Spleen (tissue), 11 donors: Measurements from ENCODE around the gene HAPLN2. TPM values are rescaled to one million over a fixed set of nuclear protein-coding genes. Genes with fewer than 3 reads are reported as not detected.

ENCODE experiments used
- DNase-seq: peaks from one replicate; pipeline ENCODE4 v3.0.0-alpha.2; 2020
- H3K27ac ChIP-seq, 8 donors: fragments of 200-600 bp; sonication (generic) in 7 of 8; 1 replicate in 4 of 8; 2 replicates in 4 of 8; pipeline versions ENCODE4 v1.5.0 to v1.8.0; 2016 to 2021; ENCODE audit warnings: inconsistent platforms in 4 of 8, mild to moderate bottlenecking in 4 of 8, moderate library complexity in 1 of 8
- H3K27me3 ChIP-seq, 7 donors: fragments of 200-600 bp; sonication (generic) in 6 of 7; replicated peaks in 1 of 7; 1 replicate in 4 of 7; 2 replicates in 3 of 7; pipeline versions ENCODE4 v1.5.0 to v1.8.0; 2016 to 2021; ENCODE audit warnings: inconsistent platforms in 3 of 7, mild to moderate bottlenecking in 1 of 7
- H3K36me3 ChIP-seq, 6 donors: fragments of 200-600 bp; sonication (generic) in 5 of 6; 1 replicate in 4 of 6; 2 replicates in 2 of 6; pipeline versions ENCODE4 v1.5.0 to v1.8.0; 2016 to 2021; ENCODE audit warnings: inconsistent platforms in 2 of 6
- H3K4me1 ChIP-seq, 6 donors: fragments of 200-600 bp; sonication (generic) in 5 of 6; 1 replicate in 3 of 6; 2 replicates in 3 of 6; pipeline versions ENCODE4 v1.5.0 to v1.8.0; 2016 to 2021; ENCODE audit warnings: inconsistent platforms in 3 of 6
- H3K4me3 ChIP-seq, 8 donors: fragments of 200-600 bp; sonication (generic) in 7 of 8; 1 replicate in 4 of 8; 2 replicates in 4 of 8; pipeline versions ENCODE4 v1.5.0 to v1.8.0; 2016 to 2021; ENCODE audit warnings: inconsistent platforms in 4 of 8, mild to moderate bottlenecking in 4 of 8, moderate library complexity in 2 of 8
- H3K9me3 ChIP-seq, 8 donors: fragments of 200-600 bp; sonication (generic) in 7 of 8; 1 replicate in 4 of 8; 2 replicates in 4 of 8; pipeline versions ENCODE4 v1.5.0 to v1.8.0; 2016 to 2021; ENCODE audit warnings: inconsistent platforms in 4 of 8
- POLR2A ChIP-seq, 3 donors: fragments of 450-650 bp; IDR thresholded peaks; one replicate each; pipeline ENCODE4 v1.5.1; 2017; ENCODE audit warnings: antibody characterized with exemption in 3 of 3, mild to moderate bottlenecking in 1 of 3
- POLR2AphosphoS5 ChIP-seq, 3 donors: sonication (generic); formaldehyde crosslinking; IDR thresholded peaks; one replicate each; pipeline ENCODE4 v1.5.1; 2017; ENCODE audit warnings: antibody characterized with exemption in 3 of 3
- WGBS, 5 donors: extraction: QIAGEN DNeasy Blood & Tissue Kit in 3 of 5; methylation state at CpG; one replicate each; pipeline versions ENCODE4 v1.1.5 to v1.1.7; 2013 to 2018; 5-methylcytosine and 5-hydroxymethylcytosine counted together
- intact Hi-C: fragments of 100-400 bp; cut with DNase I; formaldehyde crosslinking; loops from one replicate; pipeline ENCODE4 v1.15.0; 2023; ENCODE audit warnings: low total_unique reads
- polyA plus RNA-seq, 3 donors: library from polyadenylated mRNA; stranded (reverse); fragments of 200-250 nt; gene quantifications; one replicate each; pipeline ENCODE4 v1.2.1, GENCODE V29; 2013
- total RNA-seq, 7 donors: library from RNA; depleted of rRNA in 3 of 7; stranded (reverse); fragments of >200 nt in 3 of 7; fragmentation: NEBNext Ultra II Directional in 4 of 7; extraction: Animal tissue kit (Norgen Biotek cat#: 25700) in 4 of 7; gene quantifications; one replicate each; pipeline versions ENCODE4 v1.1.0 to v1.2.1, GENCODE V29; 2016 to 2021
- TF ChIP-seq, protein P1 (sequence below), 11 experiments: fragments of 200-600 bp in 7 of 11; fragments of 450-650 bp in 4 of 11; sonication (generic) in 4 of 11; IDR thresholded peaks in 8 of 11; conservative IDR thresholded peaks in 3 of 11; 1 replicate in 7 of 11; 2 replicates in 4 of 11; pipeline versions ENCODE4 v1.4.0 to v1.8.0; 2016 to 2021; ENCODE audit warnings: antibody characterized with exemption in 11 of 11, inconsistent platforms in 4 of 11, mild to moderate bottlenecking in 1 of 11
- donor health status: healthy with polysubstance abuse.
- donor health status: DM: no; HTN: no; CAD: no; lungs with moderate emphysema.
- donor health status: DM: no; HTN: no; CAD: no.
- donor health status: Bipolar disorder and iron deficiency.
- donor health status: healthy.
- donor health status: DM: no; HTN: no; CAD: no.
- donor health status: DM: yes; HTN: yes; CAD: no.

The HAPLN2 gene
- total and polyA plus RNA-seq, 10 donors: 0.20 to 1.1 (median 0.36) TPM; not detected in 4

DNA sequence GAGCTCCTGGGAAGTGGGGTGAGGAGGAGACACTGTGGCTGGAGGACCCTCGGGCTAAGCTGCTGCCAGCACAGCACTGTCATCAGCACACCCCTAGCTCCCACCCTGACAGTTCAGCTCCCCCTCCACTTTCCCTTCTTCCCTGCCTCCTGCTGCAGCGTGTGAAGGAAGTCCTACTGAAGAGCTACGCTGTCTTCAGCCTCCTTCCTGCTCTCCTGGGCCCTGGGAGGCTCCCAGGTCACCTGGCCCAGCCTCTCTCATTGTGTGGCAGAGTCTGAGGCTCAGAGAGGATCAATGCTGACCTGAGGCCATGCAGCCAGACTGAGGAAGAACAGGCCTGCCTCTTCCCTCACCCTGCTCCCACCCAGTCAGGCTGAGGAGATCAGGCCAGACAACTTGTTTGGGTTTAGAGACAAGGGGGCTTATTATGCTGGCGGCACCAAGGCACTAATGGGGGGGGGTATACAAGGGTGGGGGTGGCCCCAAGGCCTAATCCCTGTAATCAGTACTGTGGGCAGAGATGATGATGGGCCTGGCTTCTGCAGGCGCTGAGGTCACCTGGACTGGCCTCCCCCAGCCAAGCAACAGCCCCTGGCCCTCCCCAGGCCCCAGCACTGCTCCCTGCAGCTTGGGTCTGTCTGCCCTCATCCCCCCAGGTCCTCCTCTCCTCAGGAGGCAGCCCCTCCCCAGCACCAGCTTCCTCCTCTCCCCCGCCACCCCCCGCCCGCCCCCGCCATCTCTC is 48.9 kb downstream of the HAPLN2 start:
- H3K9me3 ChIP-seq: no peaks in the 10 kb centered on the region
- peak overlapping the region; percentile 74 to 87 (median 79) for H3K27ac ChIP-seq
- intact Hi-C loops: no loop called here
- H3K4me3 ChIP-seq: no peak overlapping the region
- peaks cover 0 to 27% (median 0%) of the 10 kb centered on the region in 6 donors for H3K36me3 ChIP-seq
- peak in 2 of 3 donors; percentile 10 to 14 for TF ChIP-seq POLR2AphosphoS5 (IDR thresholded peaks at IDR 0.05)
- TF ChIP-seq, protein P1, sequence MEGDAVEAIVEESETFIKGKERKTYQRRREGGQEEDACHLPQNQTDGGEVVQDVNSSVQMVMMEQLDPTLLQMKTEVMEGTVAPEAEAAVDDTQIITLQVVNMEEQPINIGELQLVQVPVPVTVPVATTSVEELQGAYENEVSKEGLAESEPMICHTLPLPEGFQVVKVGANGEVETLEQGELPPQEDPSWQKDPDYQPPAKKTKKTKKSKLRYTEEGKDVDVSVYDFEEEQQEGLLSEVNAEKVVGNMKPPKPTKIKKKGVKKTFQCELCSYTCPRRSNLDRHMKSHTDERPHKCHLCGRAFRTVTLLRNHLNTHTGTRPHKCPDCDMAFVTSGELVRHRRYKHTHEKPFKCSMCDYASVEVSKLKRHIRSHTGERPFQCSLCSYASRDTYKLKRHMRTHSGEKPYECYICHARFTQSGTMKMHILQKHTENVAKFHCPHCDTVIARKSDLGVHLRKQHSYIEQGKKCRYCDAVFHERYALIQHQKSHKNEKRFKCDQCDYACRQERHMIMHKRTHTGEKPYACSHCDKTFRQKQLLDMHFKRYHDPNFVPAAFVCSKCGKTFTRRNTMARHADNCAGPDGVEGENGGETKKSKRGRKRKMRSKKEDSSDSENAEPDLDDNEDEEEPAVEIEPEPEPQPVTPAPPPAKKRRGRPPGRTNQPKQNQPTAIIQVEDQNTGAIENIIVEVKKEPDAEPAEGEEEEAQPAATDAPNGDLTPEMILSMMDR (IDR thresholded peaks at IDR 0.05 in 8 of 11, conservative IDR thresholded peaks at IDR 0.05 in 3 of 11): no peak
- H3K27me3 ChIP-seq: peaks cover 0 to 7% (median 0%) of the 10 kb centered on the region in 7 donors
- WGBS, 5 donors: 77 to 86% (median 79%) methylated on average over 9 of the region's 9 CpGs
- no peak for DNase-seq
- H3K4me1 ChIP-seq: peaks cover 30 to 96% (median 73%) of the 10 kb centered on the region in 6 donors

DNA sequence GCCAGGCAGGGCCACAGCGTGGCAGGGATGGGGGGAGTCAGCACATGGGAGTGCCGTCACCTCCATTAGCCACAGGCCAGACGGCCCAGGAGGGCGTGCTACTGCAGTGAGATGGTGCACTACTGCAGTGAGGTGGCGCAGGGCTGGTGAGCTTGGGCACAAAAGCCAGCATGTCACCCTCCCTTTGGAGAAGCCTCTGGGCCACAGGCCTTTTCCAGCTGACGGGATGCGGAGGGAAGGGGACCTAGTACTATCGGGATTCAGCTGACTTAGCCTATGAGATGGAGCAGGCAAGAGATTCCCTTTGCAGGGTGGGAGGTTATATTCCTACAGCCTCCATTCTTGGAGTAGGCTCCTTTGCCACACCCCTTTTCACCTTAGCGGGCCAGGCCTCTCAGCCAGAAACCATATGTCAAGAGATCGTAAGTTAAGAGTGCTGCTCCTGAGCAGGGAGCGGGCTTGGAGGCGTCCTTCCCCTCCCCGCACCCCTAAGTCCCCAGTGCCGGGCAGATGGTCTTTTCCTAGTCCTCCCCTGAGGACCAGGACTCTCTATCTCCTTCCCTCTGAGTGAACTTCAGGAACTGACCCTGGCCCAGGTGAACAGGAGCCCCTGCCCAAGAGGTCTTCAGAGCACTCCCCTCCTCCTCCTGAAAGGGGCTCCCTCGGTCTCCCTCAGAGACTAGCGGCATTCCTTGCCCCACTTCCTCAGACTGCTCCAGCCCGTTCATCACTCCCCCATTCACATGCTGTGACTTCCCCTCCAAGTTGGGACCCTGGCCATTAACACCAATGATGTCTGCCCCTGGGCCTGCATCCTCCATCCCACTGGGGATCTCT is 49.8 kb downstream of the HAPLN2 start:
- DNase-seq: no peak
- intact Hi-C loops: no loop called here
- Histone ChIP-seq H3K36me3 (peaks cover 0 to 32% (median 0%) of the 10 kb centered on the region in 6 donors), H3K4me1 (peaks cover 30 to 96% (median 71%) of the 10 kb centered on the region in 6 donors), H3K27me3 (peaks cover 0 to 7% (median 0%) of the 10 kb centered on the region in 7 donors), H3K27ac (peak overlapping the region in 7 of 8 donors; percentile 58 to 87 (median 80)), H3K4me3 (no peak overlapping the region), H3K9me3 (no peaks in the 10 kb centered on the region)
- TF ChIP-seq, protein P1 (IDR thresholded peaks at IDR 0.05 in 8 of 11, conservative IDR thresholded peaks at IDR 0.05 in 3 of 11): no peak
- no peak for TF ChIP-seq POLR2A (IDR thresholded peaks at IDR 0.05)
- peak in 1 of 3 donors; percentile 38 for TF ChIP-seq POLR2AphosphoS5 (IDR thresholded peaks at IDR 0.05)
- WGBS, 5 donors: 73 to 81% (median 80%) methylated on average over 15 to 17 of the region's 17 CpGs

DNA sequence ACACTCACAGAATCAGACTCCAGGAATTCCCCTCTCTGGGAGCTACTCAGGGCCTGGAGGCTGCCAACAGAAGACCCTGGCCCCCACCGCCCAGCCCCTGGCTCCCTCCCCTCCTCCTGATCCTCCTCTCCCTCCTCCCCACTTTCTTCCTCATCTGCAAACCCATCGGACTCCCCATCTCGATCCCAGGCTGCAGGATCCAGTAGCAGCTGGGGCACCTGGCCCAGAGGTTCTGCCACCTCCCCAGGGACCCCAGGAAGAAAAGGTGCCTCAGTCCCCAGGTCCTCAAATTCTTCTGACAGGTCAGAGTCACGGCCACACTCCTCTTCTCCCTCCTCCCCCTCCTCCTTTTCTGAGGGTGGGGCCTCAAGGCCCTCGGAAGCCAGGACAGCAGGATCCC is 50.6 kb downstream of the HAPLN2 start:
- Histone ChIP-seq H3K27ac (peak overlapping the region; percentile 35 to 87 (median 79)), H3K9me3 (no peaks in the 10 kb centered on the region), H3K4me1 (peaks cover 22 to 96% (median 71%) of the 10 kb centered on the region in 6 donors), H3K4me3 (no peak overlapping the region), H3K36me3 (peaks cover 0 to 32% (median 0%) of the 10 kb centered on the region in 6 donors), H3K27me3 (peaks cover 0 to 13% (median 0%) of the 10 kb centered on the region in 7 donors)
- TF ChIP-seq, protein P1 (IDR thresholded peaks at IDR 0.05 in 8 of 11, conservative IDR thresholded peaks at IDR 0.05 in 3 of 11): no peak
- no peak for TF ChIP-seq POLR2A (IDR thresholded peaks at IDR 0.05)
- no peak for DNase-seq
- 49 to 73% (median 60%) methylated on average over 5 of the region's 5 CpGs for WGBS, 5 donors
- intact Hi-C loops: no loop called here
